Measurements from ENCODE around the gene POC1A. TPM values are rescaled to one million over a fixed set of nuclear protein-coding genes. Genes with fewer than 3 reads are reported as not detected.

The POC1A gene
- total and polyA plus RNA-seq, 9 of the 15 experiments (the other 6 are each of a cell fraction or from before 2014, with no cell fraction given), result 7.2 to 17.5 (median 12.1) TPM

DNA sequence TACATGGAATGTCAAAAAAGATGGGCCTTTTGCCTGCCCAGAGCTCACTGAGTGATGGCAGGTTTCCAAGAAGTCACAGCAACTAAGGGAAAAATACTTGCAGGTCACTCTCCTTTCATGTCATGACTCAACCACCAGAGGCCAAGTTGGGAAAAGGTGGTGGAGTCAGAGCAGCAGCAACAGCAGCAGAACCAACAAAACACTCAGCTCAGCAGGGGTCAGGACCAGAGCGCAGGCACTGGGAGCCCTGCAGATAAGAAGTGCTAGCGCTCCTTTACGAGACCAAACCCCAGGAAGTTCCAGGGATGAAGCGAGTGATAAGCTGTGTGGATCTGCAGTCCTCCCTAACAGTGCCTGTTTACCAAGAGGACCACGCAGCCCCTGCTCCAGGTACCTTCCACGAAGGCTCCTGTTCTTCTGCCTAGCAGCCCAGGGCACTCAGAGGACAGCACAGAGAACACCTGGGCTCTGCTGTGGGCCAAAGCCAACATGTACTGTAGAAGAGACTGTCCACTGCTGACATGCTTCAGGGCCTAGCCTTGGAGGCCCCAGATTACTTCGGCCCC lies 26.0 kb downstream of the POC1A start (continued):
- TF ChIP-seq, protein P1, sequence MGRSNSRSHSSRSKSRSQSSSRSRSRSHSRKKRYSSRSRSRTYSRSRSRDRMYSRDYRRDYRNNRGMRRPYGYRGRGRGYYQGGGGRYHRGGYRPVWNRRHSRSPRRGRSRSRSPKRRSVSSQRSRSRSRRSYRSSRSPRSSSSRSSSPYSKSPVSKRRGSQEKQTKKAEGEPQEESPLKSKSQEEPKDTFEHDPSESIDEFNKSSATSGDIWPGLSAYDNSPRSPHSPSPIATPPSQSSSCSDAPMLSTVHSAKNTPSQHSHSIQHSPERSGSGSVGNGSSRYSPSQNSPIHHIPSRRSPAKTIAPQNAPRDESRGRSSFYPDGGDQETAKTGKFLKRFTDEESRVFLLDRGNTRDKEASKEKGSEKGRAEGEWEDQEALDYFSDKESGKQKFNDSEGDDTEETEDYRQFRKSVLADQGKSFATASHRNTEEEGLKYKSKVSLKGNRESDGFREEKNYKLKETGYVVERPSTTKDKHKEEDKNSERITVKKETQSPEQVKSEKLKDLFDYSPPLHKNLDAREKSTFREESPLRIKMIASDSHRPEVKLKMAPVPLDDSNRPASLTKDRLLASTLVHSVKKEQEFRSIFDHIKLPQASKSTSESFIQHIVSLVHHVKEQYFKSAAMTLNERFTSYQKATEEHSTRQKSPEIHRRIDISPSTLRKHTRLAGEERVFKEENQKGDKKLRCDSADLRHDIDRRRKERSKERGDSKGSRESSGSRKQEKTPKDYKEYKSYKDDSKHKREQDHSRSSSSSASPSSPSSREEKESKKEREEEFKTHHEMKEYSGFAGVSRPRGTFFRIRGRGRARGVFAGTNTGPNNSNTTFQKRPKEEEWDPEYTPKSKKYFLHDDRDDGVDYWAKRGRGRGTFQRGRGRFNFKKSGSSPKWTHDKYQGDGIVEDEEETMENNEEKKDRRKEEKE (IDR thresholded peaks at IDR 0.05; ENCODE audit: borderline replicate concordance in 1 of 2, control insufficient read depth in 1 of 2, low read depth in 2 of 2, low read length in 1 of 2), result no peak
- TF ChIP-seq, protein P2, sequence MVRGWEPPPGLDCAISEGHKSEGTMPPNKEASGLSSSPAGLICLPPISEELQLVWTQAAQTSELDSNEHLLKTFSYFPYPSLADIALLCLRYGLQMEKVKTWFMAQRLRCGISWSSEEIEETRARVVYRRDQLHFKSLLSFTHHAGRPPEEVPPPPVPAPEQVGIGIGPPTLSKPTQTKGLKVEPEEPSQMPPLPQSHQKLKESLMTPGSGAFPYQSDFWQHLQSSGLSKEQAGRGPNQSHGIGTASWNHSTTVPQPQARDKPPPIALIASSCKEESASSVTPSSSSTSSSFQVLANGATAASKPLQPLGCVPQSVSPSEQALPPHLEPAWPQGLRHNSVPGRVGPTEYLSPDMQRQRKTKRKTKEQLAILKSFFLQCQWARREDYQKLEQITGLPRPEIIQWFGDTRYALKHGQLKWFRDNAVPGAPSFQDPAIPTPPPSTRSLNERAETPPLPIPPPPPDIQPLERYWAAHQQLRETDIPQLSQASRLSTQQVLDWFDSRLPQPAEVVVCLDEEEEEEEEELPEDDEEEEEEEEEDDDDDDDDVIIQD (CRISPR knock-in tag; IDR thresholded peaks at IDR 0.05), result no peak
- TF ChIP-seq BRCA1 (IDR thresholded peaks at IDR 0.05) (no peak), BRCA1 (CRISPR knock-in tag; IDR thresholded peaks at IDR 0.05) (no peak), SREBF1 (IDR thresholded peaks at IDR 0.05; ENCODE audit: borderline replicate concordance, low read depth, low read length) (no peak), TCF7 (IDR thresholded peaks at IDR 0.05; ENCODE audit: borderline replicate concordance) (0 out of 2 replicates have a peak, but pooled peaks have one; percentile 71), MECOM (CRISPR knock-in tag; IDR thresholded peaks at IDR 0.05) (no peak), ESRRA (IDR thresholded peaks at IDR 0.05; ENCODE audit: borderline replicate concordance, low read depth) (no peak), C11orf30 (IDR thresholded peaks at IDR 0.05; ENCODE audit: low read depth) (0 out of 2 replicates have a peak, but pooled peaks have one; percentile 14), EGR1 (conservative IDR thresholded peaks at IDR 0.05) (no peak), GATA2 (CRISPR knock-in tag; IDR thresholded peaks at IDR 0.05) (peak; percentile 34; the same call in 1 of the 2 replicates), ELK1 (CRISPR knock-in tag; IDR thresholded peaks at IDR 0.05) (no peak), SMAD4 (CRISPR knock-in tag; conservative IDR thresholded peaks at IDR 0.05) (0 out of 2 replicates have a peak, but pooled peaks have one; percentile 30), SMAD3 (CRISPR knock-in tag; conservative IDR thresholded peaks at IDR 0.05) (no peak), ZC3H11A (IDR thresholded peaks at IDR 0.05; ENCODE audit: low read depth, low read length) (no peak), ZC3H4 (CRISPR knock-in tag; IDR thresholded peaks at IDR 0.05; ENCODE audit: borderline replicate concordance) (no peak), NEUROD1 (IDR thresholded peaks at IDR 0.05; ENCODE audit: borderline replicate concordance, low read depth, low read length, partially characterized antibody) (no peak), MAFK (IDR thresholded peaks at IDR 0.05; ENCODE audit: low read length) (no peak), ZNF644 (tag; IDR thresholded peaks at IDR 0.05; ENCODE audit: low read depth) (peak; percentile 28; the same call in 1 of the 2 replicates), ZNF263 (CRISPR knock-in tag; IDR thresholded peaks at IDR 0.05; ENCODE audit: borderline replicate concordance) (peak; percentile 97), PYGO2 (tag; IDR thresholded peaks at IDR 0.05) (no peak), SETDB1 (IDR thresholded peaks at IDR 0.05; ENCODE audit: low read length) (no peak), XRCC5 (IDR thresholded peaks at IDR 0.05; ENCODE audit: low read depth, low read length) (no peak), SMARCC2 (IDR thresholded peaks at IDR 0.05; ENCODE audit: low read depth) (no peak; the same call in 1 of the 2 replicates)

Data from K562 (cell line).